Lung (tissue), 12 donors: ENCODE measurements around the gene ACOD1. TPM values are rescaled to one million over a fixed set of nuclear protein-coding genes. Genes with fewer than 3 reads are reported as not detected.

Source experiments
- ATAC-seq: fragments of 200-7000 bp; cut with Tn5 transposase; one replicate; pipeline ENCODE4 v1.9.1; 2020; ENCODE audit warnings: moderate number of reproducible peaks; ENCODE audit not compliant: insufficient read depth, low FRiP score
- DNase-seq, 3 donors: peaks; one replicate each; pipeline ENCODE4 v3.0.0-alpha.2; 2013 to 2017
- H3K27ac ChIP-seq, 2 donors: one replicate each; pipeline ENCODE4 v1.5.1; 2013; ENCODE audit warnings: mild to moderate bottlenecking in 2 of 2, moderate library complexity in 2 of 2, control low read depth in 1 of 2, inconsistent platforms in 1 of 2, low read depth in 1 of 2, low read length in 1 of 2
- H3K27me3 ChIP-seq, 3 donors: one replicate each; pipeline ENCODE4 v1.5.1; 2013; ENCODE audit warnings: low read length in 2 of 3; ENCODE audit not compliant: control insufficient read depth in 3 of 3, insufficient read depth in 3 of 3
- H3K36me3 ChIP-seq, 4 donors: one replicate each; pipeline ENCODE4 v1.5.1; 2013; ENCODE audit warnings: low read length in 4 of 4, mild to moderate bottlenecking in 1 of 4, moderate library complexity in 1 of 4; ENCODE audit not compliant: control insufficient read depth in 4 of 4, insufficient read depth in 4 of 4
- H3K4me1 ChIP-seq, 5 donors: one replicate each; pipeline ENCODE4 v1.5.1; 2013; ENCODE audit warnings: low read length in 5 of 5, mild to moderate bottlenecking in 2 of 5, moderate library complexity in 1 of 5; ENCODE audit not compliant: control insufficient read depth in 5 of 5, insufficient read depth in 5 of 5
- H3K4me3 ChIP-seq: one replicate; pipeline ENCODE4 v1.5.1; 2013; ENCODE audit warnings: mild to moderate bottlenecking, control low read depth, moderate library complexity
- H3K9ac ChIP-seq, 2 donors: one replicate each; pipeline ENCODE4 v1.5.1; 2013; ENCODE audit warnings: low read length in 2 of 2, control low read depth in 1 of 2; ENCODE audit not compliant: insufficient read depth in 1 of 2
- H3K9me3 ChIP-seq, 4 donors: one replicate each; pipeline ENCODE4 v1.5.1; 2013; ENCODE audit warnings: low read length in 3 of 4, mild to moderate bottlenecking in 1 of 4, moderate library complexity in 1 of 4; ENCODE audit not compliant: control insufficient read depth in 4 of 4, insufficient read depth in 3 of 4
- CTCF ChIP-seq: IDR thresholded peaks from 2 replicates; pipeline ENCODE4 v1.5.1; 2012; ENCODE audit warnings: mild to moderate bottlenecking; ENCODE audit errors: control extremely low read depth, extremely low read depth
- WGBS, 2 donors: extraction: QIAGEN DNeasy Blood & Tissue Kit; methylation state at CpG; one replicate each; pipeline ENCODE4 v1.1.7; 2013; 5-methylcytosine and 5-hydroxymethylcytosine counted together
- polyA plus RNA-seq, 2 donors: library from polyadenylated mRNA; stranded (reverse); fragments of 200-250 nt; gene quantifications; one replicate each; pipeline ENCODE4 v1.2.1, GENCODE V29; 2013
- total RNA-seq, 2 donors: library from RNA; depleted of rRNA in 1 of 2; stranded (reverse); fragments of >200 nt in 1 of 2; gene quantifications; one replicate each; pipeline ENCODE4 v1.2.1, GENCODE V29; 2014 to 2021
- donor health status: control.
- donor health status: control.
- donor health status: Bipolar disorder and iron deficiency.
- donor health status: healthy.
- donor health status: DM: yes; HTN: yes; CAD: no.

ACOD1 gene
- total and polyA plus RNA-seq, 4 donors: 0.10 to 11.0 TPM; not detected in 2

- Histone ChIP-seq H3K27me3 (no peaks in the 10 kb centered on the region), H3K4me3 (no peak overlapping the region), H3K4me1 (peaks cover 0 to 3% (median 0%) of the 10 kb centered on the region in 5 donors), H3K27ac (no peak overlapping the region), H3K36me3 (no peaks in the 10 kb centered on the region), H3K9ac (no peak overlapping the region), H3K9me3 (no peaks in the 10 kb centered on the region)
- no peak for TF ChIP-seq CTCF
- DNase-seq (no peak), ATAC-seq (no peak)
- WGBS, 2 donors: 92 to 96% methylated on average over 6 of the region's 6 CpGs
These were observed 25.8 kb downstream of the ACOD1 start for GRCh38 chr13:76973920-76974617.

GRCh38 chr13:76974618-76974975 lies 26.3 kb downstream of the ACOD1 start:
- H3K4me1 ChIP-seq: peaks cover 0 to 3% (median 0%) of the 10 kb centered on the region in 5 donors
- no peaks in the 10 kb centered on the region for H3K27me3 ChIP-seq
- WGBS, 2 donors: 91% methylated on average over 3 of the region's 3 CpGs
- no peak for TF ChIP-seq CTCF
- DNase-seq (no peak), ATAC-seq (no peak)
- H3K27ac ChIP-seq: no peak overlapping the region
- H3K4me3 ChIP-seq: no peak overlapping the region
- no peaks in the 10 kb centered on the region for H3K9me3 ChIP-seq
- no peak overlapping the region for H3K9ac ChIP-seq
- no peaks in the 10 kb centered on the region for H3K36me3 ChIP-seq

- Histone ChIP-seq H3K36me3 (no peaks in the 10 kb centered on the region), H3K9ac (no peak overlapping the region), H3K27ac (no peak overlapping the region), H3K9me3 (no peaks in the 10 kb centered on the region), H3K4me1 (peaks cover 0 to 7% (median 0%) of the 10 kb centered on the region in 5 donors), H3K27me3 (peaks cover 0 to 2% (median 0%) of the 10 kb centered on the region in 3 donors), H3K4me3 (no peak overlapping the region)
- no peak for DNase-seq
- no peak for TF ChIP-seq CTCF
- 94 to 97% methylated on average over 6 of the region's 6 CpGs for WGBS, 2 donors
- no peak for ATAC-seq
These were observed 27.6 kb downstream of the ACOD1 start for GRCh38 chr13:76975863-76976262.

GRCh38 chr13:76976490-76976889 lies 28.2 kb downstream of the ACOD1 start:
- Histone ChIP-seq H3K27me3 (peaks cover 0 to 2% (median 0%) of the 10 kb centered on the region in 3 donors), H3K9ac (no peak overlapping the region), H3K27ac (no peak overlapping the region), H3K9me3 (no peaks in the 10 kb centered on the region), H3K36me3 (no peaks in the 10 kb centered on the region), H3K4me1 (peaks cover 0 to 7% (median 0%) of the 10 kb centered on the region in 5 donors), H3K4me3 (no peak overlapping the region)
- no peak for ATAC-seq
- no peak for DNase-seq
- no peak for TF ChIP-seq CTCF
- 44 to 55% methylated on average over 8 of the region's 8 CpGs for WGBS, 2 donors
